Mesothelial cell of epicardium (in vitro differentiated cells): ENCODE results near the gene CASD1. TPM values are rescaled to one million over a fixed set of nuclear protein-coding genes. Genes with fewer than 3 reads are reported as not detected.

Experiments
- DNase-seq, 2 experiments: peaks; one replicate each; pipeline ENCODE4 v3.0.0; 2021; ENCODE audit warnings: low spot score in 2 of 2; ENCODE audit not compliant: unreplicated experiment in 2 of 2
- H3K27ac Mint-ChIP-seq: 2 replicates; pipeline ENCODE4 v1.8.0; 2021; ENCODE audit warnings: mixed read lengths
- H3K27me3 Mint-ChIP-seq: 2 replicates; pipeline ENCODE4 v1.8.0; 2021; ENCODE audit warnings: low read depth, mixed read lengths
- H3K36me3 Mint-ChIP-seq: 2 replicates; pipeline ENCODE4 v1.8.0; 2021; ENCODE audit warnings: mixed read lengths
- H3K4me1 Mint-ChIP-seq: 2 replicates; pipeline ENCODE4 v1.8.0; 2021; ENCODE audit warnings: mixed read lengths
- H3K4me3 Mint-ChIP-seq: 2 replicates; pipeline ENCODE4 v1.8.0; 2021; ENCODE audit warnings: mild to moderate bottlenecking, moderate library complexity, mixed read lengths
- H3K9me3 Mint-ChIP-seq: 2 replicates; pipeline ENCODE4 v1.8.0; 2021; ENCODE audit warnings: mixed read lengths
- CTCF ChIP-seq: fragments of 200-600 bp; sonication (generic); IDR thresholded peaks from one replicate; pipeline ENCODE4 v1.5.0; 2021; ENCODE audit warnings: antibody characterized with exemption; ENCODE audit not compliant: unreplicated experiment
- total RNA-seq: library from RNA; stranded (reverse); gene quantifications from 3 replicates; pipeline ENCODE4 v1.2.1, GENCODE V29; 2021

CASD1 gene
- total RNA-seq, 1 donor from 2014 or later, result 35.6 TPM

- no peaks in the 10 kb centered on the region for H3K9me3 Mint-ChIP-seq
- no peak for TF ChIP-seq CTCF
- peaks cover 15% of the 10 kb centered on the region for H3K4me1 Mint-ChIP-seq
- no peak overlapping the region for H3K4me3 Mint-ChIP-seq
- DNase-seq, result no peak
- no peak overlapping the region for H3K27ac Mint-ChIP-seq
- H3K27me3 Mint-ChIP-seq, result no peaks in the 10 kb centered on the region
- H3K36me3 Mint-ChIP-seq, result peaks cover 10% of the 10 kb centered on the region
Observed at GRCh38 chr7:94595717-94596116, 86.1 kb downstream of the CASD1 start.

- TF ChIP-seq CTCF, result no peak
- Mint-ChIP-seq H3K27ac (no peak overlapping the region), H3K4me3 (no peak overlapping the region), H3K27me3 (no peaks in the 10 kb centered on the region), H3K9me3 (no peaks in the 10 kb centered on the region), H3K4me1 (no peaks in the 10 kb centered on the region), H3K36me3 (peaks cover 6% of the 10 kb centered on the region)
- no peak for DNase-seq
Observed at GRCh38 chr7:94600267-94600666, 90.7 kb downstream of the CASD1 start.

GRCh38 chr7:94602181-94602580 lies 92.6 kb downstream of the CASD1 start:
- H3K4me1 Mint-ChIP-seq, result no peaks in the 10 kb centered on the region
- H3K36me3 Mint-ChIP-seq, result peaks cover 20% of the 10 kb centered on the region
- peaks cover 14% of the 10 kb centered on the region for H3K9me3 Mint-ChIP-seq
- no peaks in the 10 kb centered on the region for H3K27me3 Mint-ChIP-seq
- H3K27ac Mint-ChIP-seq, result no peak overlapping the region
- no peak overlapping the region for H3K4me3 Mint-ChIP-seq
- no peak for DNase-seq
- no peak for TF ChIP-seq CTCF

GRCh38 chr7:94605031-94605430 lies 95.4 kb downstream of the CASD1 start:
- no peaks in the 10 kb centered on the region for H3K27me3 Mint-ChIP-seq
- H3K27ac Mint-ChIP-seq, result no peak overlapping the region
- DNase-seq, result no peak
- peaks cover 37% of the 10 kb centered on the region for H3K36me3 Mint-ChIP-seq
- no peak overlapping the region for H3K4me3 Mint-ChIP-seq
- no peak for TF ChIP-seq CTCF
- H3K4me1 Mint-ChIP-seq, result no peaks in the 10 kb centered on the region
- peaks cover 36% of the 10 kb centered on the region for H3K9me3 Mint-ChIP-seq

Other genes with a start within 250 kb of the CASD1 start
- gene COL1A2, start 114.9 kb upstream of the CASD1 start, total RNA-seq, result 2,538 to 2,739 TPM (median 2,734 TPM) in 3 replicates
- 50.4 to 59.3 TPM (median 51.3 TPM) in 3 replicates for gene SGCE, start 146.3 kb downstream of the CASD1 start, total RNA-seq